GM19099 (cell line): ENCODE data around the gene CCR5.

Experiments used
- POLR2A ChIP-seq: IDR thresholded peaks from 3 replicates; pipeline ENCODE4 v1.6.1; 2011; ENCODE audit warnings: low read depth; ENCODE audit not compliant: insufficient read length; ENCODE audit errors: extremely low read depth

CCR5 gene

GRCh38 chr3:46370839-46371518 is at the start of gene CCR5:
TSS of gene CCR5 (plus strand) at chr3:46370946. CDS start at chr3:46372903, 1,957 bp downstream.
- no peak for TF ChIP-seq POLR2A

GRCh38 chr3:46321461-46322104 is 49.2 kb upstream of the CCR5 start:
- TF ChIP-seq POLR2A: no peak

GRCh38 chr3:46324036-46324435 is 46.7 kb upstream of the CCR5 start:
- TF ChIP-seq POLR2A: no peak

GRCh38 chr3:46325645-46326300 is 45.0 kb upstream of the CCR5 start:
- TF ChIP-seq POLR2A: no peak

- no peak for TF ChIP-seq POLR2A
These were observed 35.8 kb upstream of the CCR5 start for GRCh38 chr3:46334741-46335478.

GRCh38 chr3:46335541-46335940 is 35.2 kb upstream of the CCR5 start:
- no peak for TF ChIP-seq POLR2A

GRCh38 chr3:46337911-46338310 is 32.8 kb upstream of the CCR5 start:
- TF ChIP-seq POLR2A: no peak

GRCh38 chr3:46338840-46339239 is 31.9 kb upstream of the CCR5 start:
- no peak for TF ChIP-seq POLR2A

GRCh38 chr3:46344476-46344875 is 26.3 kb upstream of the CCR5 start:
- TF ChIP-seq POLR2A: no peak

GRCh38 chr3:46348823-46349482 is 21.8 kb upstream of the CCR5 start:
- no peak for TF ChIP-seq POLR2A

- no peak for TF ChIP-seq POLR2A
These were observed 21.1 kb upstream of the CCR5 start for GRCh38 chr3:46349484-46350261.

- no peak for TF ChIP-seq POLR2A
These were observed 20.5 kb upstream of the CCR5 start for GRCh38 chr3:46350262-46350565.

GRCh38 chr3:46351646-46352045 is 19.1 kb upstream of the CCR5 start:
- no peak for TF ChIP-seq POLR2A

GRCh38 chr3:46353090-46353489 is 17.7 kb upstream of the CCR5 start:
- TF ChIP-seq POLR2A: no peak
